H1 (cell line): ENCODE measurements around the gene JMJD8. TPM values are rescaled to one million over a fixed set of nuclear protein-coding genes. Genes with fewer than 3 reads are reported as not detected.

Source experiments
- CHD1 ChIP-seq: IDR thresholded peaks from 2 replicates; pipeline ENCODE4 v1.6.1; 2012; ENCODE audit warnings: low read depth, low read length, improper control_type of control experiment
- CHD7 ChIP-seq: fragments of 300-600 bp; sonication (generic); IDR thresholded peaks from 2 replicates; pipeline ENCODE4 v1.7.1; 2012; ENCODE audit warnings: low read length, moderate library complexity, mild to moderate bottlenecking, inconsistent platforms; ENCODE audit not compliant: insufficient replicate concordance
- E2F6 ChIP-seq: IDR thresholded peaks from 2 replicates; pipeline ENCODE4 v1.6.1; 2012; ENCODE audit warnings: inconsistent platforms
- EP300 ChIP-seq, 2 experiments: IDR thresholded peaks; 1 replicate in 1 of 2; 2 replicates in 1 of 2; pipeline ENCODE4 v1.6.1; 2011 to 2012; ENCODE audit warnings: low read depth in 2 of 2, low read length in 2 of 2, mild to moderate bottlenecking in 2 of 2, borderline replicate concordance in 1 of 2, inconsistent platforms in 1 of 2, moderate library complexity in 1 of 2
- EZH2 ChIP-seq: fragments of 200-600 bp; sonication (generic); IDR thresholded peaks from 2 replicates; pipeline ENCODE4 v1.7.1; 2012; ENCODE audit warnings: low read depth, mild to moderate bottlenecking, moderate library complexity, low read length, inconsistent platforms; ENCODE audit not compliant: severe bottlenecking
- FOSL1 ChIP-seq: IDR thresholded peaks from 2 replicates; pipeline ENCODE4 v1.6.1; 2011; ENCODE audit warnings: mild to moderate bottlenecking, low read depth, low read length, moderate library complexity; ENCODE audit not compliant: insufficient read depth
- KDM5A ChIP-seq: fragments of 200-600 bp; IDR thresholded peaks from 2 replicates; pipeline ENCODE4 v1.7.1; 2012; ENCODE audit warnings: mild to moderate bottlenecking, low read length, inconsistent platforms, mixed read lengths
- NRF1 ChIP-seq: IDR thresholded peaks from 2 replicates; pipeline ENCODE4 v1.6.1; 2011; ENCODE audit warnings: mild to moderate bottlenecking, low read depth, low read length, improper control_type of control experiment
- SUZ12 ChIP-seq: fragments of 200-600 bp; sonication (generic); IDR thresholded peaks from 2 replicates; pipeline ENCODE4 v1.6.1; 2012; ENCODE audit warnings: mild to moderate bottlenecking, inconsistent platforms, low read length, moderate library complexity, mixed read lengths
- polyA plus RNA-seq, 7 experiments: library from polyadenylated mRNA; depleted of rRNA in 3 of 7; stranded (reverse) in 5 of 7; unstranded in 2 of 7; fragments of >200 nt in 5 of 7; fragments of 200-250 nt in 2 of 7; gene quantifications; 1 replicate in 5 of 7; 2 replicates in 1 of 7; 4 replicates in 1 of 7; pipeline versions ENCODE4 v1.2.1 to v1.2.3, GENCODE V29; 2011 to 2013; ENCODE audit warnings: missing spikeins in 2 of 7, mixed read lengths in 2 of 7
- total RNA-seq: library from RNA; stranded (reverse); fragmentation: NEBNext Ultra II Directional; extraction: Animal tissue kit (Norgen Biotek cat#: 25700); gene quantifications from 2 replicates; pipeline ENCODE4 v1.2.1, GENCODE V29; 2021

Gene JMJD8
- total and polyA plus RNA-seq, 2 of the 8 experiments (the other 6 are each of a cell fraction or from before 2014, with no cell fraction given), result 46.4 to 87.4 TPM

GRCh38 chr16:730666-731509 is 46.8 kb upstream of the JMJD8 start (continued):
- TF ChIP-seq CHD7, result no peak
- no peak for TF ChIP-seq EP300 (IDR thresholded peaks at IDR 0.05; ENCODE audit: borderline replicate concordance in 1 of 2, low read depth in 2 of 2, low read length in 2 of 2)
- no peak for TF ChIP-seq SUZ12
- no peak for TF ChIP-seq KDM5A
- TF ChIP-seq FOSL1, result no peak
- no peak for TF ChIP-seq NRF1
- TF ChIP-seq EZH2, result no peak
- no peak for TF ChIP-seq CHD1
- no peak for TF ChIP-seq E2F6
